Measurements from ENCODE around the gene GRK6.

DNA sequence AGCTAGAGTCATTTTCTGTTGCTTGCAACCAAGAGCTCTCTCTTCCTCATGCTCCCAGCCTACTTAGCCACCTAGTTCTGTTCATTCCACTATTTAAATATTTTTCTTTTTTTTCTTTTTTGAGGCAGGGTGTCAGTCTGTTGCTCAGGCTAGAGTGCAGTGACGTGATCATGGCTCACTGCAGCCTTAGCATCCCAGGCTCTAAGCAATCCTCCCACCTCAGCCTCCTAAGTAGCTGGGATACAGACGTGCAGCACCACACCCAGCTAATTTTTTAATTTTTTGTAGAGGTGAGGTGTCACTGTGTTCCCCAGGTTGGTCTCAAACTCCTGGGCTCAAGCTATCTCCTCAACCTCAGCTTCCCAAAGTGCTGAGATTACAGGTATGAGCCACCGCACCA is 12.0 kb upstream of the GRK6 start:
- no peak for TF ChIP-seq EZH2phosphoT487 (IDR thresholded peaks at IDR 0.05; ENCODE audit: low read length)
- TF ChIP-seq, protein P1, sequence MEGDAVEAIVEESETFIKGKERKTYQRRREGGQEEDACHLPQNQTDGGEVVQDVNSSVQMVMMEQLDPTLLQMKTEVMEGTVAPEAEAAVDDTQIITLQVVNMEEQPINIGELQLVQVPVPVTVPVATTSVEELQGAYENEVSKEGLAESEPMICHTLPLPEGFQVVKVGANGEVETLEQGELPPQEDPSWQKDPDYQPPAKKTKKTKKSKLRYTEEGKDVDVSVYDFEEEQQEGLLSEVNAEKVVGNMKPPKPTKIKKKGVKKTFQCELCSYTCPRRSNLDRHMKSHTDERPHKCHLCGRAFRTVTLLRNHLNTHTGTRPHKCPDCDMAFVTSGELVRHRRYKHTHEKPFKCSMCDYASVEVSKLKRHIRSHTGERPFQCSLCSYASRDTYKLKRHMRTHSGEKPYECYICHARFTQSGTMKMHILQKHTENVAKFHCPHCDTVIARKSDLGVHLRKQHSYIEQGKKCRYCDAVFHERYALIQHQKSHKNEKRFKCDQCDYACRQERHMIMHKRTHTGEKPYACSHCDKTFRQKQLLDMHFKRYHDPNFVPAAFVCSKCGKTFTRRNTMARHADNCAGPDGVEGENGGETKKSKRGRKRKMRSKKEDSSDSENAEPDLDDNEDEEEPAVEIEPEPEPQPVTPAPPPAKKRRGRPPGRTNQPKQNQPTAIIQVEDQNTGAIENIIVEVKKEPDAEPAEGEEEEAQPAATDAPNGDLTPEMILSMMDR (IDR thresholded peaks at IDR 0.05; ENCODE audit: low read length): no peak
- no peak for TF ChIP-seq EZH2 (optimal IDR thresholded peaks at IDR 0.05; ENCODE audit: low read depth, low read length)
